H9 (cell line): Measurements from ENCODE around the gene MSANTD1. TPM values are rescaled to one million over a fixed set of nuclear protein-coding genes. Genes with fewer than 3 reads are reported as not detected.
A peak's percentile ranks its signal among the peaks of the same experiment; 100 is the strongest.

ENCODE experiments used
- DNase-seq: peaks from one replicate; pipeline ENCODE4 v3.0.0-alpha.2; 2017
- H2AFZ ChIP-seq: one replicate; pipeline ENCODE4 v1.6.1; 2013; ENCODE audit warnings: mild to moderate bottlenecking, low read length, control low read depth, moderate library complexity
- H2AK5ac ChIP-seq: 2 replicates; pipeline ENCODE4 v1.6.1; 2013; ENCODE audit warnings: low read length, control low read depth, mixed read lengths; ENCODE audit not compliant: insufficient read length
- H2BK120ac ChIP-seq: one replicate; pipeline ENCODE4 v1.6.1; 2013; ENCODE audit warnings: low read depth, mild to moderate bottlenecking, low read length, control low read depth, inconsistent platforms; ENCODE audit not compliant: poor library complexity, severe bottlenecking
- H2BK12ac ChIP-seq: 2 replicates; pipeline ENCODE4 v1.6.1; 2013; ENCODE audit warnings: low read length, control low read depth, mixed read lengths, low read depth; ENCODE audit not compliant: insufficient read length
- H2BK15ac ChIP-seq: 2 replicates; pipeline ENCODE4 v1.6.1; 2013; ENCODE audit warnings: low read depth, low read length, control low read depth
- H2BK20ac ChIP-seq: one replicate; pipeline ENCODE4 v1.6.1; 2013; ENCODE audit warnings: low read depth, mild to moderate bottlenecking, low read length, control low read depth, inconsistent platforms; ENCODE audit not compliant: poor library complexity, severe bottlenecking
- H2BK5ac ChIP-seq: 2 replicates; pipeline ENCODE4 v1.6.1; 2013; ENCODE audit warnings: low read length, control low read depth, mixed read lengths; ENCODE audit not compliant: insufficient read length
- H3K14ac ChIP-seq: 2 replicates; pipeline ENCODE4 v1.6.1; 2013; ENCODE audit warnings: low read length, control low read depth; ENCODE audit not compliant: insufficient read depth
- H3K18ac ChIP-seq: 2 replicates; pipeline ENCODE4 v1.6.1; 2013; ENCODE audit warnings: low read depth, mild to moderate bottlenecking, mixed read lengths, low read length, control low read depth; ENCODE audit not compliant: insufficient read length
- H3K23ac ChIP-seq: 2 replicates; pipeline ENCODE4 v1.6.1; 2013; ENCODE audit warnings: low read length, control low read depth, mixed read lengths, low read depth; ENCODE audit not compliant: insufficient read length
- H3K23me2 ChIP-seq: 2 replicates; pipeline ENCODE4 v1.6.1; 2013; ENCODE audit warnings: low read depth, mild to moderate bottlenecking, mixed read lengths, low read length, control low read depth; ENCODE audit not compliant: insufficient read length, poor library complexity, severe bottlenecking
- H3K27ac ChIP-seq: 2 replicates; pipeline ENCODE4 v1.5.1; 2013; ENCODE audit warnings: low read length, control low read depth, mixed read lengths, low read depth; ENCODE audit not compliant: insufficient read length
- H3K27me3 ChIP-seq: 2 replicates; pipeline ENCODE4 v1.6.1; 2013; ENCODE audit warnings: low read length, control low read depth, inconsistent platforms; ENCODE audit not compliant: insufficient read depth
- H3K4ac ChIP-seq: 2 replicates; pipeline ENCODE4 v1.6.1; 2013; ENCODE audit warnings: low read depth, mild to moderate bottlenecking, control low read depth, inconsistent platforms, low read length, moderate library complexity
- H3K4me1 ChIP-seq: 2 replicates; pipeline ENCODE4 v1.6.1; 2013; ENCODE audit warnings: low read length, control low read depth, inconsistent platforms; ENCODE audit not compliant: insufficient read depth
- H3K4me2 ChIP-seq: 2 replicates; pipeline ENCODE4 v1.6.1; 2013; ENCODE audit warnings: low read length, control low read depth, mixed read lengths; ENCODE audit not compliant: insufficient read length, insufficient read depth
- H3K56ac ChIP-seq: 2 replicates; pipeline ENCODE4 v1.6.1; 2013; ENCODE audit warnings: low read depth, mild to moderate bottlenecking, mixed read lengths, low read length, control low read depth; ENCODE audit not compliant: insufficient read length
- H3K79me1 ChIP-seq: 2 replicates; pipeline ENCODE4 v1.6.1; 2013; ENCODE audit warnings: low read depth, mild to moderate bottlenecking, moderate library complexity, low read length, control low read depth, inconsistent platforms; ENCODE audit not compliant: insufficient read depth, poor library complexity, severe bottlenecking
- H3K79me2 ChIP-seq: 2 replicates; pipeline ENCODE4 v1.6.1; 2013; ENCODE audit warnings: low read length, control low read depth, inconsistent platforms; ENCODE audit not compliant: insufficient read depth
- H3K9ac ChIP-seq: 2 replicates; pipeline ENCODE4 v1.6.1; 2013; ENCODE audit warnings: low read length, control low read depth, mixed read lengths; ENCODE audit not compliant: insufficient read length; ENCODE audit errors: extremely low read depth
- H3K9me3 ChIP-seq: one replicate; pipeline ENCODE4 v1.6.1; 2013; ENCODE audit warnings: low read depth, low read length, inconsistent platforms; ENCODE audit not compliant: control insufficient read depth
- H3T11ph ChIP-seq: one replicate; pipeline ENCODE4 v1.6.1; 2013; ENCODE audit warnings: mild to moderate bottlenecking, low read length, control low read depth, inconsistent platforms
- H4K20me1 ChIP-seq: one replicate; pipeline ENCODE4 v1.6.1; 2013; ENCODE audit not compliant: control insufficient read depth, insufficient read length, insufficient read depth
- H4K5ac ChIP-seq: 2 replicates; pipeline ENCODE4 v1.6.1; 2013; ENCODE audit warnings: low read depth, mild to moderate bottlenecking, mixed read lengths, low read length, control low read depth; ENCODE audit not compliant: insufficient read length
- H4K8ac ChIP-seq: replicated peaks from 2 replicates; pipeline ENCODE4 v1.6.1; 2013; ENCODE audit warnings: low read length, control low read depth, mixed read lengths, low read depth; ENCODE audit not compliant: insufficient read length
- H4K91ac ChIP-seq: 2 replicates; pipeline ENCODE4 v1.6.1; 2013; ENCODE audit warnings: low read depth, mild to moderate bottlenecking, moderate library complexity, mixed read lengths, low read length, control low read depth; ENCODE audit not compliant: insufficient read length
- H3K27ac Mint-ChIP-seq, 3 experiments: 2 replicates in 2 of 3; 3 replicates in 1 of 3; pipeline ENCODE4 v1.8.0; 2020 to 2021; ENCODE audit warnings: mixed read lengths in 3 of 3, mild to moderate bottlenecking in 1 of 3, moderate library complexity in 1 of 3
- H3K27me3 Mint-ChIP-seq: 2 replicates; pipeline ENCODE4 v1.8.0; 2021; ENCODE audit warnings: low read depth, mild to moderate bottlenecking, moderate library complexity, mixed read lengths
- H3K36me3 Mint-ChIP-seq, 3 experiments: 2 replicates in 2 of 3; 3 replicates in 1 of 3; pipeline ENCODE4 v1.8.0; 2020 to 2021; ENCODE audit warnings: low read depth in 3 of 3, mixed read lengths in 3 of 3; ENCODE audit not compliant: insufficient read depth in 1 of 3
- H3K4me1 Mint-ChIP-seq, 2 experiments: 2 replicates each; pipeline ENCODE4 v1.8.0; 2020; ENCODE audit warnings: mixed read lengths in 2 of 2
- H3K4me3 Mint-ChIP-seq, 2 experiments: 2 replicates in 1 of 2; 3 replicates in 1 of 2; pipeline ENCODE4 v1.8.0; 2020 to 2021; ENCODE audit warnings: mild to moderate bottlenecking in 2 of 2, mixed read lengths in 2 of 2, moderate library complexity in 1 of 2
- H3K9me3 Mint-ChIP-seq, 2 experiments: 2 replicates in 1 of 2; 3 replicates in 1 of 2; pipeline ENCODE4 v1.8.0; 2020; ENCODE audit warnings: mild to moderate bottlenecking in 2 of 2, mixed read lengths in 2 of 2, moderate library complexity in 1 of 2
- CTCF ChIP-seq: fragments of 200-600 bp; sonication (generic); conservative IDR thresholded peaks from 3 replicates; pipeline ENCODE4 v1.8.0; 2021; ENCODE audit warnings: antibody characterized with exemption, mild to moderate bottlenecking
- WGBS: extraction: QIAGEN DNeasy Blood & Tissue Kit; methylation state at CpG from one replicate; pipeline ENCODE4 v1.1.7; 2013; ENCODE audit warnings: missing lambda C conversion rate, low lambda C conversion rate, mixed read lengths; ENCODE audit not compliant: insufficient read length; ENCODE audit errors: extremely low coverage; 5-methylcytosine and 5-hydroxymethylcytosine counted together
- total RNA-seq: library from RNA; stranded (reverse); gene quantifications from 2 replicates; pipeline ENCODE4 v1.2.1, GENCODE V29; 2021

Gene MSANTD1
- total RNA-seq, 1 experiment from 2014 or later: 0.83 TPM

GRCh38 chr4:3240936-3241522 lies 7.9 kb upstream of the MSANTD1 start:
- WGBS: no CpG with 5 or more reads among the region's 13 CpGs
- H3K14ac ChIP-seq: no peak overlapping the region
- no peak overlapping the region for H3K4ac ChIP-seq
- H3T11ph ChIP-seq: no peak overlapping the region
- no peak overlapping the region for H2BK15ac ChIP-seq
- DNase-seq: no peak
- H3K27ac ChIP-seq: no peak overlapping the region
- H3K18ac ChIP-seq: no peak overlapping the region
- H3K56ac ChIP-seq: no peak overlapping the region
- 0 out of 7 replicates have a peak overlapping the region, but pooled peaks of 1 of the 3 experiments have one; percentile 59 for H3K27ac Mint-ChIP-seq
- no peaks in the 10 kb centered on the region for H4K20me1 ChIP-seq
- H2BK120ac ChIP-seq: no peak overlapping the region
- no peak overlapping the region for H2AFZ ChIP-seq
- no peak overlapping the region for H2AK5ac ChIP-seq
- H3K9ac ChIP-seq: no peak overlapping the region
- no peak overlapping the region for H2BK5ac ChIP-seq
- peaks cover 31 to 49% (median 37%) of the 10 kb centered on the region in 3 experiments for H3K36me3 Mint-ChIP-seq
- no peak overlapping the region for H3K4me3 Mint-ChIP-seq
- no peaks in the 10 kb centered on the region for H3K9me3 ChIP-seq
- no peaks in the 10 kb centered on the region; a peak in 1 of 5 replicates for H3K9me3 Mint-ChIP-seq
- H3K27me3 ChIP-seq: no peaks in the 10 kb centered on the region; the same call in 1 of the 2 replicates
- H3K23me2 ChIP-seq: no peaks in the 10 kb centered on the region
- H3K27me3 Mint-ChIP-seq: peaks cover 48% of the 10 kb centered on the region
- no peak overlapping the region for H2BK20ac ChIP-seq
- H3K4me1 ChIP-seq: peaks cover 3% of the 10 kb centered on the region; the same call in 1 of the 2 replicates
- no peak overlapping the region for H2BK12ac ChIP-seq
- no peak overlapping the region for H4K5ac ChIP-seq
- no peak for TF ChIP-seq CTCF
- H3K4me2 ChIP-seq: no peak overlapping the region
- H4K8ac ChIP-seq: no peak overlapping the region
- no peak overlapping the region for H3K23ac ChIP-seq
- H3K79me1 ChIP-seq: no peaks in the 10 kb centered on the region
- H4K91ac ChIP-seq: no peak overlapping the region
- peaks cover 22 to 62% of the 10 kb centered on the region in 2 experiments for H3K4me1 Mint-ChIP-seq
- no peaks in the 10 kb centered on the region for H3K79me2 ChIP-seq
